Left hindlimb (tissue), 1 donor: Measurements from ENCODE around the gene TUBGCP3.
A peak's percentile ranks its signal among the peaks of the same experiment; 100 is the strongest.

Experiments used
- DNase-seq: peaks from one replicate; pipeline ENCODE4 v3.0.0-alpha.2; 2018

The TUBGCP3 gene

GRCh38 chr13:112450904-112451240 lies 137.1 kb downstream of the TUBGCP3 start:
- no peak for DNase-seq

GRCh38 chr13:112450118-112450903 lies 137.6 kb downstream of the TUBGCP3 start:
- no peak for DNase-seq

- no peak for DNase-seq
These were observed 138.4 kb downstream of the TUBGCP3 start for GRCh38 chr13:112449545-112449930.

GRCh38 chr13:112448621-112449544 lies 139.1 kb downstream of the TUBGCP3 start:
- no peak for DNase-seq

- no peak for DNase-seq
These were observed 140.0 kb downstream of the TUBGCP3 start for GRCh38 chr13:112447761-112448603.

GRCh38 chr13:112447306-112447705 lies 140.6 kb downstream of the TUBGCP3 start:
- no peak for DNase-seq

GRCh38 chr13:112446867-112447266 lies 141.1 kb downstream of the TUBGCP3 start:
- no peak for DNase-seq

- DNase-seq, result no peak
These were observed 141.5 kb downstream of the TUBGCP3 start for GRCh38 chr13:112446347-112446861.

GRCh38 chr13:112445411-112446271 lies 142.3 kb downstream of the TUBGCP3 start:
- no peak for DNase-seq

GRCh38 chr13:112444416-112445399 lies 143.2 kb downstream of the TUBGCP3 start:
- no peak for DNase-seq

GRCh38 chr13:112443995-112444311 lies 144.0 kb downstream of the TUBGCP3 start:
- DNase-seq, result peak; percentile 77

- DNase-seq, result no peak
These were observed 144.6 kb downstream of the TUBGCP3 start for GRCh38 chr13:112443191-112443994.

GRCh38 chr13:112442483-112443090 lies 145.4 kb downstream of the TUBGCP3 start:
- DNase-seq, result no peak

- DNase-seq, result no peak
These were observed 146.1 kb downstream of the TUBGCP3 start for GRCh38 chr13:112441779-112442310.

GRCh38 chr13:112441226-112441625 lies 146.7 kb downstream of the TUBGCP3 start:
- DNase-seq, result no peak

GRCh38 chr13:112438515-112438914 lies 149.4 kb downstream of the TUBGCP3 start:
- no peak for DNase-seq

GRCh38 chr13:112438094-112438493 lies 149.9 kb downstream of the TUBGCP3 start:
- no peak for DNase-seq

GRCh38 chr13:112435973-112436372 lies 152.0 kb downstream of the TUBGCP3 start:
- DNase-seq, result no peak
